OCI-LY7 (cell line): Measurements from ENCODE around the gene GDF10. TPM values are rescaled to one million over a fixed set of nuclear protein-coding genes. Genes with fewer than 3 reads are reported as not detected.

Source experiments
- BruUV-seq: library from RNA; stranded (reverse); fragments of 400-500 nt; replicated peaks from 2 replicates; lab custom pipeline; 2021; lab: Mats Ljungman, UMichigan
- CTCF ChIA-PET: fragments of 300-600 bp; sonication (Branson Sonifier 250); formaldehyde crosslinking; loops from one replicate; lab custom pipeline; 2022; ENCODE audit warnings: antibody characterized with exemption; ENCODE audit not compliant: unreplicated experiment; lab: Charles Lee
- POLR2A ChIA-PET: fragments of 300-600 bp; sonication (Branson Sonifier 250); formaldehyde crosslinking; loops from one replicate; lab custom pipeline; 2022; ENCODE audit warnings: antibody characterized with exemption; lab: Charles Lee
- DNase-seq: peaks from one replicate; pipeline ENCODE4 v3.0.0-alpha.2; 2015; ENCODE audit warnings: low spot score
- H2AFZ ChIP-seq: fragments of 200-600 bp; sonication (generic), shearing (Covaris generic); 2 replicates; pipeline ENCODE4 v1.6.1; 2014; ENCODE audit warnings: mild to moderate bottlenecking, antibody characterized with exemption, low read length, moderate library complexity
- H3K27ac ChIP-seq: fragments of 200-600 bp; sonication (generic); 2 replicates; pipeline ENCODE4 v1.5.1; 2014; ENCODE audit warnings: mixed run types, low read depth, mild to moderate bottlenecking, moderate library complexity, low read length, inconsistent platforms; ENCODE audit not compliant: poor library complexity, severe bottlenecking
- H3K36me3 ChIP-seq: fragments of 200-600 bp; sonication (generic); 2 replicates; pipeline ENCODE4 v1.6.1; 2014; ENCODE audit warnings: mild to moderate bottlenecking, antibody characterized with exemption, low read length, moderate library complexity, mixed read lengths; ENCODE audit not compliant: insufficient read depth
- H3K4me1 ChIP-seq: fragments of 200-600 bp; sonication (generic); 2 replicates; pipeline ENCODE4 v1.5.1; 2014; ENCODE audit warnings: mild to moderate bottlenecking, low read length; ENCODE audit not compliant: insufficient read depth, poor library complexity, severe bottlenecking
- H3K4me2 ChIP-seq: fragments of 200-600 bp; sonication (generic); 2 replicates; pipeline ENCODE4 v1.6.1; 2014; ENCODE audit warnings: mild to moderate bottlenecking, low read length
- H3K4me3 ChIP-seq: fragments of 200-600 bp; sonication (generic); 2 replicates; pipeline ENCODE4 v1.5.1; 2014; ENCODE audit warnings: mild to moderate bottlenecking, low read depth, low read length; ENCODE audit not compliant: poor library complexity, severe bottlenecking
- H3K79me2 ChIP-seq: fragments of 200-600 bp; sonication (generic); 2 replicates; pipeline ENCODE4 v1.6.1; 2016; ENCODE audit warnings: low read depth, mild to moderate bottlenecking, low read length, moderate library complexity, mixed read lengths; ENCODE audit not compliant: insufficient read depth
- H3K9me2 ChIP-seq: fragments of 200-600 bp; sonication (generic); 2 replicates; pipeline ENCODE4 v1.6.1; 2016; ENCODE audit warnings: mild to moderate bottlenecking, low read length, mixed read lengths; ENCODE audit not compliant: insufficient read depth
- H3K9me3 ChIP-seq: fragments of 200-600 bp; sonication (generic); 2 replicates; pipeline ENCODE4 v1.6.1; 2014; ENCODE audit warnings: mild to moderate bottlenecking, mixed run types, low read length, mixed read lengths
- H4K20me1 ChIP-seq: fragments of 200-600 bp; sonication (generic); 2 replicates; pipeline ENCODE4 v1.6.1; 2014; ENCODE audit warnings: mild to moderate bottlenecking, antibody characterized with exemption, low read length, moderate library complexity, mixed read lengths; ENCODE audit not compliant: insufficient read depth
- EZH2phosphoT487 ChIP-seq: fragments of 200-600 bp; sonication (generic); IDR thresholded peaks from 2 replicates; pipeline ENCODE4 v1.6.1; 2018; ENCODE audit warnings: low read depth, borderline replicate concordance, mild to moderate bottlenecking, mixed run types, antibody characterized with exemption, low read length, moderate library complexity, mixed read lengths
- intact Hi-C: fragments of 100-400 bp; cut with micrococcal nuclease; formaldehyde crosslinking; loops from one replicate; pipeline ENCODE4 v1.10.0; 2022; ENCODE audit not compliant: unreplicated experiment
- total RNA-seq, 2 experiments: library from RNA; depleted of rRNA in 1 of 2; stranded (reverse); fragments of >200 nt in 1 of 2; shearing (Covaris generic) in 1 of 2; gene quantifications; 2 replicates each; pipeline ENCODE4 v1.2.3, GENCODE V29; 2014 to 2022
- TF ChIP-seq, protein P1 (sequence below): fragments of 200-600 bp; sonication (generic); conservative IDR thresholded peaks from 2 replicates; pipeline ENCODE4 v1.5.1; 2014; ENCODE audit warnings: mild to moderate bottlenecking, antibody characterized with exemption, low read length, moderate library complexity, mixed read lengths

GDF10 gene
- total RNA-seq, 2 experiments from 2014 or later = not detected

- Histone ChIP-seq H3K79me2 (no peaks in the 10 kb centered on the region), H3K36me3 (no peaks in the 10 kb centered on the region), H2AFZ (no peak overlapping the region), H3K4me2 (no peak overlapping the region), H3K9me2 (no peaks in the 10 kb centered on the region), H3K4me3 (no peak overlapping the region), H3K27ac (no peak overlapping the region), H3K9me3 (no peaks in the 10 kb centered on the region), H4K20me1 (no peaks in the 10 kb centered on the region), H3K4me1 (no peaks in the 10 kb centered on the region)
- TF ChIP-seq, protein P1, sequence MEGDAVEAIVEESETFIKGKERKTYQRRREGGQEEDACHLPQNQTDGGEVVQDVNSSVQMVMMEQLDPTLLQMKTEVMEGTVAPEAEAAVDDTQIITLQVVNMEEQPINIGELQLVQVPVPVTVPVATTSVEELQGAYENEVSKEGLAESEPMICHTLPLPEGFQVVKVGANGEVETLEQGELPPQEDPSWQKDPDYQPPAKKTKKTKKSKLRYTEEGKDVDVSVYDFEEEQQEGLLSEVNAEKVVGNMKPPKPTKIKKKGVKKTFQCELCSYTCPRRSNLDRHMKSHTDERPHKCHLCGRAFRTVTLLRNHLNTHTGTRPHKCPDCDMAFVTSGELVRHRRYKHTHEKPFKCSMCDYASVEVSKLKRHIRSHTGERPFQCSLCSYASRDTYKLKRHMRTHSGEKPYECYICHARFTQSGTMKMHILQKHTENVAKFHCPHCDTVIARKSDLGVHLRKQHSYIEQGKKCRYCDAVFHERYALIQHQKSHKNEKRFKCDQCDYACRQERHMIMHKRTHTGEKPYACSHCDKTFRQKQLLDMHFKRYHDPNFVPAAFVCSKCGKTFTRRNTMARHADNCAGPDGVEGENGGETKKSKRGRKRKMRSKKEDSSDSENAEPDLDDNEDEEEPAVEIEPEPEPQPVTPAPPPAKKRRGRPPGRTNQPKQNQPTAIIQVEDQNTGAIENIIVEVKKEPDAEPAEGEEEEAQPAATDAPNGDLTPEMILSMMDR = no peak
- no peak for TF ChIP-seq EZH2phosphoT487
- ChIA-PET POLR2A (no interaction called here), CTCF (interaction anchor here (1.0 kb wide), 1 partner anchor 21 kb away, joined by 3 read pairs; no protein-coding TSS in a partner anchor)
- DNase-seq = no peak
- intact Hi-C loops = no loop called here
- no TSS peak for BruUV-seq
These were observed 36.6 kb downstream of the GDF10 start for GRCh38 chr10:47336387-47337134.

DNA sequence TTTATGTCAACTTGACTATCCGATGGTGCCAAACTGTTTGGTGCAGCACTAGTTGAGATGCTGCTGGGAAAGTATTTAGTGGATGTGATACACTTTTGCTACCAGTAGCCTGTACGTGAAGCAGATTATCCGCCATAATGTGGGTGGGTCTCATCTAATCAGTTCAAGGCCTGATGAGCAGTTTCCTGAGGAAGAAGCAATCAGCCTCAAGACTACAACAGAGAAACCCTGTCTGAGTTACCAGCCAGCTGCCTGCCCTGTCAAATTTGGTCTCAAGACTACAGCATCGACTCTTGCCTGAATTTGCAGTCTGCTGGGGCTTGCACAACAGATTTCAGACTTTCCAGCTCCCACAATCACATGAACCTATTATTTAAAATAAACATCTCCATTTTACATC is 37.3 kb downstream of the GDF10 start:
- H3K9me3 ChIP-seq = no peaks in the 10 kb centered on the region
- H3K79me2 ChIP-seq = no peaks in the 10 kb centered on the region
- ChIA-PET POLR2A (no interaction called here), CTCF (interaction anchor here (1.0 kb wide), 1 partner anchor 22 kb away, joined by 3 read pairs; no protein-coding TSS in a partner anchor)
- H3K4me1 ChIP-seq = no peaks in the 10 kb centered on the region
- no peak overlapping the region for H3K27ac ChIP-seq
- H3K4me3 ChIP-seq = no peak overlapping the region
- H3K4me2 ChIP-seq = no peak overlapping the region
- no peak overlapping the region for H2AFZ ChIP-seq
- H3K9me2 ChIP-seq = no peaks in the 10 kb centered on the region
- intact Hi-C loops = no loop called here
- no TSS peak for BruUV-seq
- H4K20me1 ChIP-seq = no peaks in the 10 kb centered on the region
- DNase-seq = no peak
- TF ChIP-seq, protein P1 = no peak
- TF ChIP-seq EZH2phosphoT487 = no peak
- H3K36me3 ChIP-seq = no peaks in the 10 kb centered on the region

DNA sequence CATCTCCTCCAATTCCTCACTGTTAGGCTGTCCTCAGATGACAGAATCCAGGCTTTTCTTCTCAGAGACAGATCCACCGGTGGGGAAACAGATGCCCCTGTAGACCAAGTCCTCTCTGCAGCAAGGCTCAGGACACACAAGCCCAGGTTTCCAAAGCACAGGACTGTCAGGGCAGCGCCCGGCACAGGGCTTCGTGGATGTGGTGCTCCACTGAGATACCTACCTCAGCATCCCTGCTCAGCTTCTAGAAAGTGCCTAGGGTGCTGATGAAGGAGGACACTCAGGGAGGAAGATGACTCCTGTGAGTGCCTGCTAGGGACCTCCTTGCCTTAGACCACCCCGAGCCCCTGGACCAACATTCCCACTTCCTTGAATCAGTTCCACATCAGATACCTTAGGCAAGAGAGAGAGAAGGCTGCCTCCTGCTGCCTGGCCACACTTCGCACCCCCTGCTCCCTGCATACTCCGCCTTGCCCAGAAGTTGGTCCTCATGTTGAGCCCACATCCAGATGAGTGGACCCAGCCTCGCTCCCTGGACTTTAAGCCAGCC is 39.3 kb downstream of the GDF10 start:
- Histone ChIP-seq H2AFZ (no peak overlapping the region), H3K9me2 (no peaks in the 10 kb centered on the region), H3K4me1 (no peaks in the 10 kb centered on the region), H3K9me3 (no peaks in the 10 kb centered on the region), H3K4me2 (no peak overlapping the region), H3K27ac (no peak overlapping the region), H3K36me3 (no peaks in the 10 kb centered on the region), H3K79me2 (no peaks in the 10 kb centered on the region), H3K4me3 (no peak overlapping the region), H4K20me1 (no peaks in the 10 kb centered on the region)
- POLR2A ChIA-PET = no interaction called here
- TF ChIP-seq, protein P1 = no peak
- no peak for TF ChIP-seq EZH2phosphoT487
- intact Hi-C loops = no loop called here
- no peak for DNase-seq
- CTCF ChIA-PET = no interaction called here
- BruUV-seq = no TSS peak
